Tibial nerve (tissue), 4 donors: ENCODE data around the gene WDR31. TPM values are rescaled to one million over a fixed set of nuclear protein-coding genes. Genes with fewer than 3 reads are reported as not detected.

Experiments
- DNase-seq, 2 donors: peaks; one replicate each; pipeline ENCODE4 v3.0.0-alpha.2; 2019; ENCODE audit warnings: low spot score in 2 of 2
- H3K27ac ChIP-seq, 4 donors: fragments of 200-600 bp; sonication (generic) in 3 of 4; one replicate each; pipeline ENCODE4 v1.5.1; 2017 to 2019; ENCODE audit warnings: mild to moderate bottlenecking in 1 of 4
- H3K27me3 ChIP-seq, 2 donors: fragments of 200-600 bp; sonication (generic) in 1 of 2; one replicate each; pipeline versions ENCODE4 v1.5.1 to v1.6.0; 2017 to 2019
- H3K36me3 ChIP-seq, 3 donors: fragments of 200-600 bp; sonication (generic); one replicate each; pipeline ENCODE4 v1.5.1; 2018 to 2019
- H3K4me1 ChIP-seq, 4 donors: fragments of 200-600 bp; sonication (generic) in 3 of 4; one replicate each; pipeline ENCODE4 v1.5.1; 2017 to 2019
- H3K4me3 ChIP-seq, 4 donors: fragments of 200-600 bp; sonication (generic) in 3 of 4; one replicate each; pipeline ENCODE4 v1.5.1; 2017 to 2019; ENCODE audit warnings: mild to moderate bottlenecking in 1 of 4, moderate library complexity in 1 of 4
- H3K9me3 ChIP-seq, 4 donors: fragments of 200-600 bp; sonication (generic) in 3 of 4; one replicate each; pipeline ENCODE4 v1.5.1; 2017 to 2019
- CTCF ChIP-seq, 5 experiments: fragments of 200-600 bp in 3 of 5; fragments of 450-650 bp in 2 of 5; sonication (generic) in 3 of 5; IDR thresholded peaks; one replicate each; pipeline ENCODE4 v1.5.1; 2016 to 2019; ENCODE audit warnings: antibody characterized with exemption in 5 of 5, mild to moderate bottlenecking in 3 of 5, moderate library complexity in 2 of 5
- EP300 ChIP-seq, 2 donors: sonication (generic); formaldehyde crosslinking; IDR thresholded peaks; one replicate each; pipeline ENCODE4 v1.6.1; 2017; ENCODE audit warnings: antibody characterized with exemption in 2 of 2, mild to moderate bottlenecking in 1 of 2
- POLR2A ChIP-seq, 2 donors: fragments of 450-650 bp; IDR thresholded peaks; one replicate each; pipeline ENCODE4 v1.6.1; 2017; ENCODE audit warnings: antibody characterized with exemption in 2 of 2, mild to moderate bottlenecking in 2 of 2, moderate library complexity in 2 of 2
- WGBS, 2 donors: methylation state at CpG; one replicate each; pipeline ENCODE4 v1.1.5; 2018; 5-methylcytosine and 5-hydroxymethylcytosine counted together
- total RNA-seq, 4 donors: library from RNA; depleted of rRNA; stranded (reverse); fragments of >200 nt; gene quantifications; one replicate each; pipeline ENCODE4 v1.1.0, GENCODE V29; 2016

The WDR31 gene
- total RNA-seq, 4 donors from 2014 or later, result 0.60 to 2.8 (median 1.4) TPM

DNA sequence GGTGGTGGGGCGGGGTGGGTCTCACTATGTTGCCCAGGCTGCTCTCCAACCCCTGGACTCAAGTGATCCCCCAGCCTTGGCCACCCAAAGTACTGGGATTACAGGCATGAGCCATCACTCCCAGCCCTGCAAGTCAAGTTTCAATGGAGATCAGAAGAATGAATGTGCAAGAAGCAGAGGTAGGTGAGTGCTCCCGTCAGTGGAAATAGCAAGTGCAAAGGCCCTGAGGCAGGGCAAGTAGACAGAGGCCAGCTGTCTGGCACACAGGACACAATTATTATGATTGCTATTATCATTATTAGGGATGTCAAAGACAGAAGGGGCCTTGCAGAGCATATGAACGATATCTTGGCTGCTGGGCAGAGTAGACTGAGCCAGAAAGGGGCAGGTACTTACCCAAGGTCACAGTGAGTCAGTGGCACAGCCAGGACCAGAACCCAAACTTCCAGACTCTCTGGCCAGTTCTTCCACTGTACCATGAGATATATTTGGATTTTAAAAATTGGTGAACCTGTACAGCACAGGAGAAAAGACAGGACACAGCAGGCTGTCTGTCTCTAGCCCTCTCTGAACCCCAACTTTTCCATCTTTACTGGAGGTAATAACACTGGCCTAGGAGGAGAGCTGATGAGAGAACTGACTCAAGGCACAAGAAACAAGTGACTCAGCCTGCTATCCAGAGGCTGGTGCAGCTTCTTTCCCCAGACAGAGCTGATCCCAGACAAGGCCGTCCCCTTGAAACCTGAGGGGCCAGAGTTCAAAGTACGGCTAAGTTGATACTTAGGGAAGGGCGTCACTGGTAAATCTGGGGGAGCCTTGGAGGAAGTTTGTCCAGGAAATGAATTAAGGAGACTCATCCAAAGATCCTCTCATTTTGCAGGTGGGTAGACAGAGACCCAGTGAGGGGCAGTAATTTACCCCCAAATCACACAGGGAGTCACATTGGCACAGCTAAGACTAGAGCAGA, 35.3 kb upstream of the WDR31 start:
- peak overlapping the region in 1 of 4 donors; percentile 90 for H3K27ac ChIP-seq
- WGBS, 2 donors, result 86 to 93% methylated on average over 6 of the region's 6 CpGs
- TF ChIP-seq EP300 (IDR thresholded peaks at IDR 0.05), result no peak
- no peak for TF ChIP-seq POLR2A (IDR thresholded peaks at IDR 0.05)

GRCh38 chr9:113373676-113374392, 33.8 kb upstream of the WDR31 start:
- H3K36me3 ChIP-seq, result peaks cover 0 to 27% (median 9%) of the 10 kb centered on the region in 3 donors
- TF ChIP-seq EP300 (IDR thresholded peaks at IDR 0.05) (no peak), CTCF (IDR thresholded peaks at IDR 0.05) (no peak), POLR2A (IDR thresholded peaks at IDR 0.05) (no peak)
- H3K27ac ChIP-seq, result no peak overlapping the region
- no peaks in the 10 kb centered on the region for H3K27me3 ChIP-seq
- H3K9me3 ChIP-seq, result no peaks in the 10 kb centered on the region
- H3K4me3 ChIP-seq, result no peak overlapping the region
- peaks cover 0 to 12% (median 7%) of the 10 kb centered on the region in 4 donors for H3K4me1 ChIP-seq
- DNase-seq, result no peak
- 78 to 81% methylated on average over 5 to 11 of the region's 24 CpGs for WGBS, 2 donors

More for the DNA sequence above, 35.3 kb upstream of the WDR31 start:
- no peak for DNase-seq
- H3K4me3 ChIP-seq, result peak overlapping the region in 2 of 4 donors; percentile 96 to 97
- H3K4me1 ChIP-seq, result peaks cover 0 to 12% (median 7%) of the 10 kb centered on the region in 4 donors
- no peaks in the 10 kb centered on the region for H3K9me3 ChIP-seq
- H3K27me3 ChIP-seq, result no peaks in the 10 kb centered on the region
- H3K36me3 ChIP-seq, result peaks cover 0 to 27% (median 9%) of the 10 kb centered on the region in 3 donors

GRCh38 chr9:113373256-113373655, 33.2 kb upstream of the WDR31 start:
- Histone ChIP-seq H3K36me3 (peaks cover 0 to 27% (median 9%) of the 10 kb centered on the region in 3 donors), H3K9me3 (no peaks in the 10 kb centered on the region), H3K4me3 (no peak overlapping the region), H3K4me1 (peaks cover 0 to 12% (median 7%) of the 10 kb centered on the region in 4 donors), H3K27ac (no peak overlapping the region), H3K27me3 (no peaks in the 10 kb centered on the region)
- no peak for TF ChIP-seq CTCF (IDR thresholded peaks at IDR 0.05)
- WGBS, 2 donors, result 59 to 70% methylated on average over 3 of the region's 3 CpGs
- no peak for DNase-seq

- Histone ChIP-seq H3K9me3 (no peaks in the 10 kb centered on the region), H3K36me3 (peaks cover 0 to 27% (median 9%) of the 10 kb centered on the region in 3 donors), H3K27ac (no peak overlapping the region), H3K4me1 (peaks cover 0 to 12% (median 7%) of the 10 kb centered on the region in 4 donors), H3K27me3 (no peaks in the 10 kb centered on the region), H3K4me3 (no peak overlapping the region)
- 84% methylated on average over 5 of the region's 5 CpGs for WGBS, 2 donors
- TF ChIP-seq EP300 (IDR thresholded peaks at IDR 0.05) (no peak), POLR2A (IDR thresholded peaks at IDR 0.05) (no peak), CTCF (IDR thresholded peaks at IDR 0.05) (no peak)
- DNase-seq, result no peak
Measured at GRCh38 chr9:113372059-113372458, 32.0 kb upstream of the WDR31 start.

GRCh38 chr9:113370806-113371325, 30.8 kb upstream of the WDR31 start:
- no peak for TF ChIP-seq CTCF (IDR thresholded peaks at IDR 0.05)
- no peak for TF ChIP-seq EP300 (IDR thresholded peaks at IDR 0.05)
- no peak for TF ChIP-seq POLR2A (IDR thresholded peaks at IDR 0.05)
- no peak overlapping the region for H3K27ac ChIP-seq
- no peaks in the 10 kb centered on the region for H3K27me3 ChIP-seq
- DNase-seq, result no peak
- H3K4me3 ChIP-seq, result no peak overlapping the region
- peaks cover 0 to 27% (median 9%) of the 10 kb centered on the region in 3 donors for H3K36me3 ChIP-seq
- WGBS, 2 donors, result 83 to 85% methylated on average over 6 to 8 of the region's 8 CpGs
- no peaks in the 10 kb centered on the region for H3K9me3 ChIP-seq
- H3K4me1 ChIP-seq, result peaks cover 0 to 6% (median 4%) of the 10 kb centered on the region in 4 donors
